Lower lobe of right lung (tissue), 2 donors: Measurements from ENCODE around the gene ZNF865. TPM values are rescaled to one million over a fixed set of nuclear protein-coding genes. Genes with fewer than 3 reads are reported as not detected.
"Not testable (repeated sequence)": the region's sequence is repeated elsewhere in the genome, so short reads cannot be mapped to it uniquely, and the experiment has no call there.

Experiments
- ATAC-seq, 2 donors: fragments of 200-7000 bp; cut with Tn5 transposase; one replicate each; pipeline ENCODE4 v1.9.1; 2020 to 2022; ENCODE audit warnings: mild to moderate bottlenecking in 2 of 2, moderate library complexity in 2 of 2
- DNase-seq: peaks from one replicate; pipeline ENCODE4 v3.0.0-alpha.2; 2020
- H3K27ac ChIP-seq: fragments of 200-600 bp; one replicate; pipeline ENCODE4 v1.8.0; 2022
- H3K27me3 ChIP-seq: fragments of 200-600 bp; one replicate; pipeline ENCODE4 v1.8.0; 2022; ENCODE audit warnings: low read depth
- H3K36me3 ChIP-seq: fragments of 200-600 bp; one replicate; pipeline ENCODE4 v1.8.0; 2022; ENCODE audit warnings: mild to moderate bottlenecking
- H3K4me1 ChIP-seq: fragments of 200-600 bp; one replicate; pipeline ENCODE4 v1.8.0; 2022
- H3K4me3 ChIP-seq: fragments of 200-600 bp; one replicate; pipeline ENCODE4 v1.8.0; 2022; ENCODE audit warnings: mild to moderate bottlenecking
- H3K9me3 ChIP-seq: fragments of 200-600 bp; one replicate; pipeline ENCODE4 v1.8.0; 2022
- CTCF ChIP-seq: fragments of 200-600 bp; IDR thresholded peaks from one replicate; pipeline ENCODE4 v1.8.0; 2022; ENCODE audit warnings: antibody characterized with exemption, mild to moderate bottlenecking
- intact Hi-C: fragments of 100-400 bp; cut with DNase I; formaldehyde crosslinking; loops from one replicate; pipeline ENCODE4 v1.11.0; 2022
- long read RNA-seq: library from polyadenylated mRNA; unstranded; transcript quantifications from one replicate; pipeline ENCODE4 v2.0.0, GENCODE V29; 2021
- total RNA-seq: library from RNA; stranded (reverse); fragmentation: NEBNext Ultra II Directional; extraction: Animal tissue kit (Norgen Biotek cat#: 25700); gene quantifications from one replicate; pipeline ENCODE4 v1.2.1, GENCODE V29; 2021
- donor health status: DM: no; HTN: yes; CAD: no; lungs with severe emphysema.

ZNF865 gene
- 16.5 TPM for total RNA-seq
- long read RNA-seq, partial matches to known transcripts: 0 of 14 reads
- long read RNA-seq, other reads (novel, unspliced or antisense): 14 of 14 reads

DNA sequence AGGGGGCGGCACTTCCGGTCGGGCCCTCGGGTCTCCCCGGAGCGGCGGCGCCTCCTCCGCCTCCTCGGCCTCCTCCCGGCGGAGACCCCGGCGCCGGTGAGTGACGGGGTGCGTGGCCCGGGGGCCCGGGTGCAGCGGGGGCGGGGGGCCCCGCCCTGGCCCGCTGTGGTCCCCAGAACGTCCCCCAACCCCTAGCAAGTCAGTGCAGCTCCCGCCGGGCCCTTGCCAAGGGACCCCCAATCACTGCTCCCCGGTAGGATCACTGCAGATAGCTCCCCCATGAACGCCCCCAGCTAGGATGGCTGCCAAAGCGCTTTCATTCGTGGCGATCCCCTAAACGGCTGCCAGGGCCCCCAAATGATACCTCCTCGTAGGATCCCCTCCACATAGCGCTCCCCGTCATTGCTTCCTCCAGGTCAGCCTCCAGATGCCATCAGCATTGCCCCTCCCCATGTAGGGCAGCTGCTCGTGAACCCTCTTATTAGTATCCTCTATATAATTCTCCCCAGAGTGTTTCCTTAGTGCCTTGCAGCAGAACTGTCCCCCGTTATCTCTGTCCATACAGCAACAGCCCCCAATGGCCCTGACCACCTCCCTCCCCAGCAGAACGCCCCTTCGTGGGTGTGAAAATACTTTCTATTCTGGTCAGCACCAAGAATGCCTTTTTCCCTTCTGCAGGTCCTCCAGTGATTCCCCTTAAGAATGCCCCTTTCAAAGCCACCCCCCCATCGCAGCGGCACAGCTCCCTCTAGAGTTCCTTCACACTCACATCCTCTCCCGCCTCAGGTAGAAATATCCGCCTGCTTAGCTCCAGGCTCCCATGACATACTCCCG is at the start of gene ZNF865:
TSS of gene ZNF865 (plus strand) at position 11 of the 834 bp plus-strand sequence. CDS start 7,972 bp downstream, outside the sequence.
- Histone ChIP-seq H3K27ac (peak within 1 kb of the TSS; percentile 92), H3K4me1 (peaks cover 32% of the 10 kb centered on the region), H3K9me3 (no peaks in the 10 kb centered on the region), H3K4me3 (peak within 1 kb of the TSS; percentile 83), H3K36me3 (peaks cover 39% of the 10 kb centered on the region), H3K27me3 (no peaks in the 10 kb centered on the region)
- DNase-seq (peak; percentile 82), ATAC-seq (peak; percentile 59 to 74)
- intact Hi-C loops: no loop called here
- peak; percentile 62 for TF ChIP-seq CTCF

GRCh38 chr19:55559684-55560083 is 45.8 kb upstream of the ZNF865 start:
- ATAC-seq (no peak), DNase-seq (no peak)
- Histone ChIP-seq H3K27me3 (peaks cover 5% of the 10 kb centered on the region), H3K36me3 (no peaks in the 10 kb centered on the region), H3K9me3 (no peaks in the 10 kb centered on the region), H3K4me3 (no peak overlapping the region), H3K4me1 (no peaks in the 10 kb centered on the region), H3K27ac (no peak overlapping the region)
- TF ChIP-seq CTCF: no peak
- intact Hi-C loops: no loop called here

- H3K27me3 ChIP-seq: peaks cover 10% of the 10 kb centered on the region
- DNase-seq (no peak), ATAC-seq (peak; percentile 62 to 91)
- H3K4me3 ChIP-seq: no peak overlapping the region
- TF ChIP-seq CTCF: no peak
- H3K27ac ChIP-seq: no peak overlapping the region
- intact Hi-C loops: no loop called here
- no peaks in the 10 kb centered on the region for H3K9me3 ChIP-seq
- no peaks in the 10 kb centered on the region for H3K4me1 ChIP-seq
- no peaks in the 10 kb centered on the region for H3K36me3 ChIP-seq
These were observed 42.2 kb upstream of the ZNF865 start for GRCh38 chr19:55563261-55563690.

DNA sequence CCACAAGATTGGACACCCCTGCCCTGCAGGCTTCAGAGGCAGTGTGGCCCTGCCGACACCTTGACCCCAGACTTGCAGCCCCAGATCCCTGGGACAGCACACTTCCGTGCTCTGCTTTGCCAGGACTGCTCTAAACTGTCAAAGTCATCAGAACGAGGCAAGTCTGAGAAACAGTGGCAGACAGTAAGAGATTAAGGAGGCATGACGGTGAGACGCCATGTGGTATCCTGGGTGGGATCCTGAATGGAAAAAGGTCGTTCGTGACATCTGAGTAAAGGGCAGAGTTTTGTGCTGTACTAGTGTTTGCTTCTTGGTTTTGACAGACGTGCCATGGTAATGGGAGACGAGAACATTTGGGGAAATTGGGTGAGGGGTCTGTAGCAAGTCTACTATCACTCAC is 38.6 kb upstream of the ZNF865 start:
- Histone ChIP-seq H3K4me3 (no peak overlapping the region), H3K27ac (no peak overlapping the region), H3K9me3 (no peaks in the 10 kb centered on the region), H3K36me3 (no peaks in the 10 kb centered on the region), H3K27me3 (peaks cover 10% of the 10 kb centered on the region), H3K4me1 (no peaks in the 10 kb centered on the region)
- no peak for TF ChIP-seq CTCF
- no peak for ATAC-seq
- no peak for DNase-seq
- intact Hi-C loops: no loop called here

DNA sequence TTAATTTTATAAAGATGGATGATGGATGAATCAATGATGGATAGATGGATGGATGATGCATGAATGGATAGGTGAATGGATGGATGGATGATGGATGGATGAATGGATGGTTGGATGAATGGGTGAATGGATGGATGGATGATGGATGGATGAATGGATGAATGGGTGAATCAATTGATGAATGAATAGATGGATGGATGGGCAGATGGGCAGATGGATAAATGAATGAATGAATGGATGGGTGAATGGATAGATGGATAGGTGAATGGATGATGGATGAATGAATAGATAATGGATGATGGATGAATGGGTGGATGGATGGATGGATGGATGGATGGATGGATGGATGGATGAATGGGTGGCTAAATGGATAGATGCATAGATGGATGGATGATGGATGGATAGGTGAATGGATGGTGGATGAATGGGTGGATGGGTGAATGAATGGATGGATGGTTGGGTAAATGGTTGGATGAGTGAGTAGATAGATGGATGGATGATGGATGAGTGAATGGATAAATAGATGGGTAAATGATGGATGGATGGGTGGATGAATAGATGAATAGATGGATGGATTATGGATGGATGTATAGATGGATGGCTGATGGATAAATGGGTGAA is 37.6 kb upstream of the ZNF865 start:
- ATAC-seq: no peak
- no peak for TF ChIP-seq CTCF
- DNase-seq: no peak
- Histone ChIP-seq H3K4me3 (no peak overlapping the region), H3K36me3 (no peaks in the 10 kb centered on the region), H3K4me1 (no peaks in the 10 kb centered on the region), H3K27me3 (peaks cover 10% of the 10 kb centered on the region), H3K27ac (no peak overlapping the region), H3K9me3 (no peaks in the 10 kb centered on the region)
- intact Hi-C loops: no loop called here

DNA sequence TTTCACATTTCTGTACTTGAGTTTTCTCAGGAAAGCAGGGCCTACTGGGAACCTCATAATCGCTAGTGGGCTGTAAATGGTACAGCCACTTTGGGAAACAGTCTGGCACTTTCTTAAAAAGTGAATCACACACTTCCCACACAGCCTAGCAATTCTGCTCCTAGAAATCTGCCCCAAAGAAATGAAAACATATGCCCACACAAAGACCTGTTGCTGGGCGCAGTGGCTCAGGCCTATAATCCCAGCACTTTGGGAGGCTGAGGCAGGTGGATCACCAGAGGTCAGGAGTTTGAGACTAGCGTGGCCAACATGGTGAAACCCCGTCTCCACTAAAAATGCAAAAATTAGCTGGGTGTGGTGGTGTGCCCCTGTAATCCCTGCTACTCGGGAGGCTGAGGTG is 36.0 kb upstream of the ZNF865 start:
- DNase-seq, H3K27ac ChIP-seq, H3K9me3 ChIP-seq, H3K4me1 ChIP-seq, intact Hi-C loops, ATAC-seq, H3K27me3 ChIP-seq, H3K4me3 ChIP-seq, H3K36me3 ChIP-seq: not testable (repeated sequence)

DNA sequence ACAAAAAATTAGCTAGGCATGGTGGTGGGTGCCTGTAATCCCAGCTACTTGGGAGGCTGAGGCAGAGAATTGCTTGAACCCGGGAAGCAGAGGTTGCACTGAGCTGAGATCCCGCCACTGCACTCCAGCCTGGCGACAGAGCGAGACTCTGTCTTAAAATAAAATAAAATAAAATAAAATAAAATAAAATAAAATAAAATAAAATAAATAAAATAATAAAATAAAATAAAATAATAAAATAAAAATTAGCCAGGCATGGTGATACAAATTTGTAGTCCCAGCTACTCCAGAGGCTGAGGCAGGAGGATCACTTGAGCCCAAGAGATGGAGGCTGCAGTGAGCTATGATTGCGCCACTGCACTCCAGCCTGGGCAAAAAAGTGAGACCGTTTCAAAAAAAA is 31.5 kb upstream of the ZNF865 start:
- H3K4me1 ChIP-seq, H3K9me3 ChIP-seq, H3K27me3 ChIP-seq, H3K27ac ChIP-seq, H3K4me3 ChIP-seq, ATAC-seq, DNase-seq, intact Hi-C loops: not testable (repeated sequence)
- peaks cover 20% of the 10 kb centered on the region for H3K36me3 ChIP-seq
